GM19372 (cell line): ENCODE measurements around the gene ESPN.

Source experiments
- ATAC-seq: cut with Tn5 transposase; IDR thresholded peaks from one replicate; pipeline ENCODE4 v1.9.1; 2021; ENCODE audit warnings: mild to moderate bottlenecking, low read depth, moderate library complexity; ENCODE audit not compliant: unreplicated experiment

The ESPN gene

DNA sequence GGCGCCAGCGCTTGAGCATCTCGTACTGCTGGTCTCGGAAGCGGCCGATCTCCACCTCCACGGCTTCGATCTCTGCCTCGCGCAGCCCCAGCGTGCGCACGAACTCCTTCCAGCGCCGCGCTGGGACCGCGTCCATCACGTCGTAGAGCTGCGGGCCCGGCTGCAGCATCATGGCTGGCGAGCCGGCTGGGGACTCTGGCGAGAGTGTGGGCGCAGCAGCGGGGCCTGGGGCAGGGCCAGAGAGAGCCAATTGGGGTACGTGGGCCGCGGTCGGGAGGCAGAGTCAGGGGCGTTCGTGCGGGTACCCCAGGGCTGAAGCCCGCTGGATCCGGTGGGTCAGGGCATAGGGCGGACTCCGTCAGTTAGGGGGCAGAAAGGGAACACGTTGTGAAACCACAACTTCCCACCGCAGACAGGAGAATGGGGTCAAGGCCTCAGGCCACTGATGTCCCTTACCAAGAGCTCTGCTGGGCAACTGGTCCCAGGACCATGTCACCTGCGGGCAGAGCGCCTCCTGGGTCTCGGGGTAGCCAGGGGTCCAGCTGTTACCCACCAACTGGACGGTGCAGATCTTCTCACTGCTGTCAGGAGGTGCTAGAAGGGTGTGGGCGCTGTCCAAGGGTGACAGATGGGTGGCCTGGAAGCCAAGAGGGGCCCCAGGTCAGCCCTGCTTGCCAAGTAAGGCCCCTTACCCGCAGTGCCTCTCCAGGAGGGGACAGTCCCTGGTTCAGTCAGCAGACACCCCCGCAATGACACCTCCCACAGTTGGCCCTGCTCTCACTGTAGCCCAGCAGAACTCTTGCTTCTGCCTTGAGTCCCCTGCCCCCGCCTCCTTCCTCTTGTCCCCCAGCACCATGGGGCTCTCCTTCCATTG is 37.2 kb downstream of the ESPN start:
- no peak for ATAC-seq

DNA sequence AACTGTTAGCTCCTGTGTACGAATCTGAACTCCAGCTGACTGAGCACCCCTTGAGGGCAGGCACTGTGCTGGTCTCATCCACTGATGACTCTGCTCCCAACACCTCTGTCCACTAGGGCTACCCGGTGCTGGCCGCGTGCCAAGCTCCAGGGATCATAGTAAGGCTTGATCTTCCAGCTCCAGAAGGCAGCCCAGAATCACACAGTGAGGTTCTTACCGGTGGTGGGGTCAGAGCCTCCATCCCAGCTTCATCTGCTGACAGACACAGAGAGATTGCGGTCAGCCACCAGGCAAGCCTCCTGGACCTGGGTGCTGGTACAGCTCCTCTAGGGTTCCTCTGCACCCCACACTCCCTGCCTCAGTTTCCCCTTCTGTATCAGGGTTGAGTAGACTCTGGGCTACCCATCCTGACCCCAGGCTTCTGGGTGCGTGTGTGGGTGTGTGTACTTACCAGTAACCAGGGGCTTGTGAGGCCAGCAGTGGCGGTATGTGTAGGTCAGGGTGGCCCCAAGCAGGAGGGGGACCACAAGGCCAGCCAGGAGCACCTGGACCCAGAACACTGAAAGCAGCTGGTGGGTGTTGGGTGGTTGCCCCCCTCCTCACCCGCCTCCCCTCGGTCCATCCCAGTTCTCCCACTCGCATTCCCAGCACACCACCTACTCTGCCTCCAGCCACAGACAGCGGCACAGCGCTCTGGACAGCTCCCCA is 38.0 kb downstream of the ESPN start:
- ATAC-seq, result no peak

DNA sequence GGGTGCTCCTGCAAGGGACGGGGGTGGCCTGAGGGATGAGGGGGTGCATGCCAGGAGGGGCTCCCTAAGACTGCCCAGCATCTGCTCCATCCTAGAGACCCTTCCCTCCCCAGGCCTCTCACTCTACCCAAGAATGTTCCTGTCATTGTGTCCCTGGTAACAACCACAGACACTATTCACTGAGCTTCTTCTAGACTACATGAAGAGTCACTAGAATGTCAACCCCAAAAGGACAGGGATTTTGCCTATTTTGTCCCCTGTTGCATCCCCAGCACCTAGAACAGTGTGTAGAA is 38.5 kb downstream of the ESPN start:
- ATAC-seq, result no peak

DNA sequence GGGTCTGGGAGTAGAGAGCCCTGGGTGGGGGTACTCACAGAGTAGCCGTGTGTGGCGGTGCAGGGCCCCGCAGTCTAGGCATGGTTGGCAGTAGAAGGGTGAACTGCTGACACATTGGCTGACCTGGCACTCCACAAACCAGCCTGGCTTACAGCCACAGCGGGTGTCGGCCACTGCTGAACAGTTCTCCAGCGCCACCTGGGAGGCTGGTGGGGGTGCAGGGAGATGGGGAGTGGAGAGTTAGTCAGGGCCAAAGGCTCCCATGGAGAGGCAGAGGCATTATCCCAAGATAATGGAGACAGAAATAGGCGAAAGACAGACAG is 39.9 kb downstream of the ESPN start:
- ATAC-seq, result no peak

DNA sequence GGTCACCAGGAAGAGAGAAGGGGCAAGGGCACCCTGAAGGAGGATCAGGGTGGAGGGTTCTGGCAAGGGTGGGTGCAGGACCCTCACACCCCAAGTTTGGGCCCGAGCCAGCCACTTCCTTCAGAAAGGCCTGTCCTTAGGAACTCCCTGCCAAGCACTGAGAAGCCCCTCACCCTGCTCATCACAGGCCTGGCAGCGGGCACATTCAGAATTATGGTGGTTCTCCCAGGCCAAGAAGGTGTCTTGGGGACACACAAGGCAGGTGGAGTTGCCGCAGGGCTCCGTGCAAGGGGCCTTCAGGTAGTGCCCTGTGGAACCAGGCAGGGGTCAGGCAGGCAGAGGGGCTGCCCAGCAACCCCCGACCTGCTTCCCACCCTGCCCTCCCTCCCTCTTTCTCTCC is 40.3 kb downstream of the ESPN start:
- ATAC-seq, result no peak

DNA sequence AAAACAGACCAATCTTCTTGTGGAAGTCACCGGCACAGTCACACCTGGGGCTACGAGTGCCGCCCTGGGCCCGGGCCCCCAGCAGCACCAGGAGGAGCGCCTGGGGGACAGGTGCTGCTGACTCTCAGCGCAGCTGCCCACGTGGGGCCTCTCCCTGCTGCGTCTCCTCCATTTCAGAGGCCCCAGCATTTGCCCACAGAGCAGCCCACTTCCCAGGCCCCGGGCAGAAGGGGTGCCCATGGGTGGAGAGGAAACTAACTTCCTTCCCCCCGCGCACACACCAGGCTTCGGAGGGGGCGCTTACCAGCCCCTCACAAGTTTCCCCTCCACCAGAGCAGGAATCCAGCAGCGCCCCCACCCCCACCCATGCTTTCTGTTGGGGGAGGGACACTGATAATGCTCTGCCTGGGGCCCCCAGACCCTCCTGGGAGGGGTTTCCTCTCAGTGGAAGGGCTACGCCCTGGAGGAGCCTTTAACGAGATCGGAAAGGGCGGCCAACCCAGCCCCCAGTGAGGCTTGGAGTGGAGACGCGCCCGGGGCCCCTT is 41.0 kb downstream of the ESPN start:
- ATAC-seq, result no peak

DNA sequence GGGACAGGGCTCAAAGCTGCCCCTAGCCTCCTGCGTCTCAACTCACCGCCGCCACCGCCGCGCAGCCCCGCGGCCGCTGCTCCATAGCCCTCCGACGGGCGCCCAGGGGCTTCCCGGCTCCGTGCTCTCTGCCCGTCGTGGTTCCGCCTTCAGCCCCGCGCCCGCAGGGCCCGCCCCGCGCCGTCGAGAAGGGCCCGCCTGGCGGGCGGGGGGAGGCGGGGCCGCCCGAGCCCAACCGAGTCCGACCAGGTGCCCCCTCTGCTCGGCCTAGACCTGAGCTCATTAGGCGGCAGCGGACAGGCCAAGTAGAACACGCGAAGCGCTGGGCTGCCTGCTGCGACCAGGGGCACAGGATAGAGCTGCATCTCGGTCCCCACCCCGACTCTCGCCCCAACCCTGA is 41.4 kb downstream of the ESPN start, which contains the start of gene TNFRSF25:
TSS of gene TNFRSF25 (minus strand) at position 151 of the 400 bp plus-strand sequence. CDS start at position 85, 66 bp downstream.
- ATAC-seq, result no peak

DNA sequence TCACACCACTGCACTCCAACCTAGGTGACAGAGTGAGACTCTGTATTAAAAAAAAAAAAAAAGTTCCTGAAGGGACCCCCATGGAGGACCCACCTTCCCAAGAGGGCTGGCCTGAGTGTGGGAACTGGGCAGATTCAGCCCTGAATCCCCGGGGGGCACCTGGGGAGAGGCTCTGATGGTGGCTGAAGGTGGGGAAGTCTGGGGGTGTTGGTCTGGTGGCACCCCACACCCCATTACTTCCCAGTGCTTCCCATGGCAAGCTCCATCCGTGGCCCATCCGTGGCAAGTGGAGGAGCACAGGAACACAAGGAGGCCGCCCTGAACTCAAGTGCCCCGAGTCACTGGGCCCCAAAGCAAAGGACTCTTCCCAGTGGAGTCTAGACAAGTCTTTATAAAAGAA is 42.2 kb downstream of the ESPN start:
- no peak for ATAC-seq

DNA sequence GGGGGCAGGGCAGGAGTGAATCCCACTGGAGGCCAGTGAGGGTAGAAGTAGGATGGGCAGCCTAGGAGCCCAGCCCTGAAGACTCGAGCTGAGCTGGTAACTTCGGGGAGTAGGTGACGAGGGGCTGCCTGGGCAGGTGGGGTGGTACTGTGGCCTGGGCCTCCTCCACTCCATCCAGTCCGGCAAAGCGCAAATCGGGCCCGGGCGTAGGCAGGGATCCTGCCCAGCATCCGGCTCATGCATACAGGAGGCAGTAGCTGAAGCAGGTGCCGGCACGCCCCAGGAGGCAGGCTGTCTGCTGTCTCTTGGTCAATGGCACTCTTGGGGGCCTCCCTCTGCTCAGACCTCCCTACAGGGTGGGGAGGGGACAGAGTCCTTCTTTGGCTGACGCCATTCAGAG is 42.6 kb downstream of the ESPN start:
- ATAC-seq, result no peak

DNA sequence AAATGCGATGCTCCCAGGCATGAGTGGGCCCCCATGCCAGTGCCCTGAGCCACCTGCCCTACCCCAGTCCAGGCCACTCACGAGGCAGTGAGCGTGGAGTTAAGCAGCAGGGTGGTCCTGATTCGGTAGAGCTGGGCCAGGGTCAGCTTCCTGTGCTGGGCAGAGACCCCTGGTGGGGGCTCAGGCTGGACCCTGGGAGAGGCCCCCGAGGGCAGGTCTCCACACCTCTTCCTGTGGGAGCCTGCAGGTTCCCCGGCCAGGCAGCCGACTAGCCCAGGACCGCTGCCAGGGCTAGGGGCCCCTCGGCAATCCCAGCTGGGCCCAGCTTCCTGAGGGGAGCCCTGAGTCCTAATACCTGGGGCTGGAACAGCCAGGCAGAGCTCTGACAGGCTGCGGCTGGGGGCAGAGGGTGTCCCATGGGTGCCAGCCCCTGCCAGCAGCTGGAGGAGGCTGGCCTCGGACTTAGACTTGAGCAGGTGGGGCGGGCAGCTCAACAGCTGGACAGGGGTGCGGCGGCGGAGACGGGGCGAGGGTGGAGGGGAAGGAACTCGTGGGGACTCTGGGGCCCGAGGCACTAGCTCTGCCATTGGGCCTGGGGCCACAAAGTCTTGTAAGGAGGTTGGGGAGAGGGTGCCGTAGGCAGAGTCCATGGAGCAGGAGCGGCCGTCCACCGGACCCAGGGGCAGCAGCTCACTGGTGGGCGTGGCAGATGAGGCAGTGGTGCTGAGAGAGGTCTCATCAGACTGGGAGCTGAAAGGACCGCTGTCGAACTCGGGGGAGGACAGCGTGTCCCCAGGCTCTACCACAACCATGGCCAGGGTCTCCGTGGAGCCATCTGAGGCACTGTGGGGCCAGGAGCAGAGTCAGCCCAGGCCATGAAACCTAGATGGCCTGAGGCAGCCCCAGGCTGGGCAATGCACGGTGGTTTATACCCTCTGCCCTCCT is 43.4 kb downstream of the ESPN start:
- ATAC-seq, result no peak

DNA sequence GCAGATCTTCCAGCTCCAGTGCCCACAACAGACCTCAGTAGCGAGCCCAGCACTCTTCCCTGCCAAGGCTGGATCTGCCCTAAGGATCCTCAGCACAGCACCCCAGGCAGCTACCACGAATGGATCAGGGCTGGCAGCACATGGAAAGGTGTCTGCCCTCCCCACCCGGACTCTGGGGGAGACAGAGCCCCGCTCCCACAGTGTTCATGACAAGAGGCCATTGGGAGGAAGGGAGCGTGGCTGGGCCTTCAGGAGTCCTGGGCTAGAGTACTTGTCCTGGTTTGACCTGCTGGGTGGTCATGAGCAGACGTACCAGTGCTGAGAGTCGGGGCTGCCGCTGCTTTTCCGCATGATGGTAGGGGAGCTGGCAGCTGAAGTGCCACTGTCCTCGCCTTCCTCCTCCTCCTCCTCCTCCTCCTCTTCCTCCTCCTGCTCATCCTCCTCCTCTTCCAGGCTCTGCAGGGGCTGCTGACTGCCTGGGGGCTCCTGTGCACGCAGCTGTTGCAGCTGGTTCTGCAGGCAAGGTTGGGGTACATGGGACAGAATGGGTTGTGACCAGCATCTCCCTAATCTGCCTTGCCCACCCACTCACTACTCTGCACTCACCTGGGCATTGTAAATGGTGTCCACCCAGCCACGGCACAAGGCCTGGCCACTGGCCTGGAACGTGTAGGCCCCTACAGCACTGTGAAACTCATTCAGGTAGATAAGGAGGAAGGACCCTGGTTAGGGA is 44.3 kb downstream of the ESPN start:
- no peak for ATAC-seq

DNA sequence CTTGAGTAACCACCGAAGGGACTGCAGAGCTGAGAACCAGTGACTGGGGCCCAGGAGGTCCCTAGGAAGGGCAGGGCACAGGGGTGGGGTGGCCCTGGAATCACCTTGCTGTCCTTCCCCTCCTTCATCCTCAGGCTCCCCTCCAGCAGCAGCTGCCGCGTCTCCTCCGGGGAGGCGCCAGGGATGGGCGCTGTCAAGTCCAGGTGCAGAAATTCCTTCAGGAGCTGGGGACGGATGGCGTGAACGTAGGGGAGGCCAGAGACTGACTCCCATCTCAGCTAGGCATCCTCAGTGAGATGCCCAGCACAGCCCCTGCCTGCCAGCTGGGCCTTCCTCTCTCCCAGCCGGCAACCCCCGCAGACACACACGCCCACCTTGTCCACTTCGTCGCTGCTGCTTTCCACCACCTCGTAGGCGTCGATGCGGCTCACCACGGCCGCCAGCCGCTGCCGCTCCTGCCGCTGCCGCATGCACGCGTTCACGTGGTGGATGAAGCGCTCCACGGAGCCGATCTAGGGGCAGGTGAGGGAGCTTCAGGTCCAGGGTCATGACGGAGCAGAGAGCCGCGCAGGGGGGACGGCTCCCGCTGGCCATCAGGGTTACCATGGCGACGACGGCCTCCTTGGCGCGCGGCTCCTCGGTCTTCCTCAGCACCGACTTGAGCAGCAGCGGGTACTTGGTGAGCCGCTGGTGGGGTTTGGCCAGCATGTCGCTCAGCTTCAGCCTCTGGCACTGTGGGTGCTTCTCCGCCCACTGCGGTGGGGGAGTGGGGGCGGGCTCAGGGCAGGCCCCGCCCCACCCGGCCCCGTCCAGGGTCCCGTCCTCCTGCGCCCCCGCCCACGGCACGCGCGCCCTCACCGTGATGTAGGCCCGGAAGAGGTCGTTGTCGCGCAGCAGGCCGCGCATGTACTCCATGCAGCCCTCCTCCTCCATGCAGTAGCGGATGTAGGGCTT is 45.8 kb downstream of the ESPN start:
- no peak for ATAC-seq

DNA sequence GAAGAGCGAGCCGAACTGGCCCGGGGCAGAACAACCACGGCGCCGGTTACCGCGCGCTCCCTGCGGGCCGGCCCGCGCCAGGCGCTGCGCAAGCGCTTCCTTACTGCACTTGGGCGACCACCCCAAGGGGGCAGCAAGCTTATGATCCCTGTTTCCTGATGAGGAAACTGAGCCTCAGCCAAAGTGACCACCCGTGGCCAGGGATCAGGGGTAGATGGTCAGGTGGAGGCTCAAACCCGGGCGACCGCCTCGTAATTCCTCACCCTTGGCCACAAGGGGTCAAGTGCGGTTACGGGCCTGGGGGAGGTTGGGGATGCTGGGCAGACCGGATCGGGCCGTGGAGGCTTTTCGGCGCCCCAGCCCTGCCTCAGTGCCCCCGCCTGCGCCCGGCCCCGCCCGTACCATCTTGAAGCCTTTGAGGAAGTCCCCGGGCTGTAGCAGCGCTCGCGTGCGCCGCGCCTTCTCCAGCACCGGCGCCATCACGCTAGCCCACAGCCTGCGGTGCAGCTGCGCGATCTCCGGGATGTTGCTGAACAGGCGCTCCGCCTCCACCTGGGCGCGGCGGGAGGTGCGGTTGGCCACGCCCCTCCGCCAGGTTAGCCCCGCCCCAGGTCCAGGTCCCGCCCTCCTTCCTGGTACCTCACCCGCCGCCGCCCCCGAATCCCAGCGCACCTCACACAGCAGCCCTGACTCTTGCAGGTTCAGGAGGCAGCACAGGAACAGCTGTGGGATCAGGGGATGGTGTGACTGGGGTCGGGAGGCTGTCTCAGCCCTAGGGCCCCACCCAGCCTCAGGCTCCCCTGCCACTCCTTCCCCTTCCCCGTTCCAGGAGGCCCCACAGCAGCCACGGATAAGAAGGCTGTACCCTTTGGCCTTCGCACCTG is 46.8 kb downstream of the ESPN start:
- ATAC-seq, result no peak

DNA sequence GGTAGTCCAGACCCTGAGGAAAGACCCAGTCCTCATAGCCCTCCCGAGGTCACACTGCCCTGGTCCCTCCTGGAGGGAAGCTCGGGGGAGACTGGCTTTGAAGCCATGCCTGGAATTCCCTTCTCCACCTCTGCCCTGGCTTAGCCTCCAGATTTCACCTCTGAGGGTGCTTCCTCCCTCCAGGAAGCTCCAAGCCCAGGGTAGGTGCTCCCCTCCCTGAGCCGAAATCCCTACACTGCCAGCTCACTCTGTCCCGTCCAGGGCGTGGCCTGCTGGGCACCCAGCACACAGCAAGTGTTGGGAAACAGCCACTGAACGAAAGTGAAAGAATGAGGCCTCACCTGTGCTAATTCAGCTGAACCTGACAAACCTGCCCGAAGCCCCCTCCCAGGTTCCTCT is 47.4 kb downstream of the ESPN start:
- no peak for ATAC-seq

DNA sequence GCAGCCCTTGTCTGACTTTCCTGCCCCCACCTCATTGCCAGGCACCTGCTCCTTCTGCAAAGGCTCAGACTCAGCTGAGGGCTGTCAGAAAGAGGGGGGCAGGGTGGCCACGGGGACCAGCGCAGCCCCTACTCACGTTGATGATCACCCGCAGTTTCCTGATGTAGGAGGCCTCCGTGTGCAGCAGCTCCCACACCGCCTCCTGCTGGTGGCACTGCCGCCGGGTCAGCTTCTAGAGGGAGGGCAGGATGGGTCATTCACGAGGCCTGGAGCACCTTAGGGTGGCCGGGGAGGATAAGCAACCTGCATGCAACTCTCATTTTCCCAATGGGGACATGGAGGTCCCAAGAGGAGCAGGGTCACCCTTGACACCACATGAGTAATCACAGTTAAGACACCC is 47.8 kb downstream of the ESPN start:
- ATAC-seq, result no peak

DNA sequence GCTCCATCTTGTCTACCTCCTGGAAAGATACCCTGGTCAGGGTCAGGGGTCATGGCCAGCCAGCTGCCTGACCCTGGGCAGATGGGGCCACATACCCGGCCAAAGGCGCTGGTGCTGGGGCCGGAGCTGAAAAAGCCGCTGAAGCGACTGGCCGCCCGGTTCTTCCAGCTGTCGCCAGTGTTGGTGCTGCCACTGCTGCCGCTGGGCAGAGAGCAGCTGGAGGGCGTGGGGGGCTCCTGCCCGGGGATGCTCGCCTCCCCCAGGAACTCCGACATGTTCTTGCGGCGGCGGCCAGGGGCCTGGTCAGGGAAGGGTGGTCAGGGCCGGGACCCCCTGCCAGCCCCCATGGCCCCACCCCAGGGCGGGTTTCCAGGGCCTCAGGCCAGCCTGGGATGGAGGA is 48.6 kb downstream of the ESPN start:
- no peak for ATAC-seq

DNA sequence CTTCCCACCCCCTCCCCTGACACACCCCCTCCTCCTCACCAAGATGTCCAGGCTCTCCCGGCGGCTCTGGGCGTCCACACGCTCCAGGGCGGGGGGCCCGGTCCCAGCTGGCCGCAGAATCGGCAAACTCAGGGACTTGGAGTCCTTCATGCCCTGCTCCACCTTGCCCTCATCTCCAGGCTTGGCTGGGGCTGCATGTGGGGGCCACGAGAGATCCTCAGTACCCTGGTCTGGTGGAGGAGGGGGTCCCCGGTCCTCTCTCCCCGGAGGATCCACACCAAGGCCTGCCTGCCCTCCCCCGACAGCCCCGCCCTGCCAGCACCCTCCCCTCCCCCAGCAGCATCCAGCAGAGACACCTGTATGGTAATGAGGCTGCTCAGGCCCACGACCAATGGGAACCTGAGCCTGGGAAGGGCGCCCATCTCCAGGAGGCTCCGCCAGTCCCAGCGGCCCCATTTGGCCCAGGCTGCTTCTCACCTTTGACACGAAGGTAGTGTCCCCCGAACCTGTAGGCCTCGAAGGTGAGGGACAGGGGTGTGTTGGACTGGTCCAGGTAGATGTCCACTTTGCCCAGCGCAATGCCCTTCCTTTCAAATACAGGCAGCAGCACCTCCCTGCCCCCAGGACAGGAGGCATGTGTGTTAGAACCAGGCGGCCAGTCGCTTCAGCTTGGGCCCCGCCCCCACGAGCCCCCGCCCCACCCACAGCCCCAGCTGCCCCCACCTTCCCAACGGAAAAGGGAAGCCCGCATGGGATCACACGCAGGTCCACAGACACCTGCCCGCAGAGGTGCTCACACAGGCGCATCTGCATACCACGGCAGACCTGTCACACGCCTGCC is 49.6 kb downstream of the ESPN start:
- ATAC-seq, result no peak
